SK-N-SH (cell line): Measurements from ENCODE around the gene GADL1. TPM values are rescaled to one million over a fixed set of nuclear protein-coding genes. Genes with fewer than 3 reads are reported as not detected.

Source experiments
- CTCF ChIA-PET: fragments of 300-600, 350-600 bp; formaldehyde crosslinking; extraction: SDS; loops from one replicate; lab custom pipeline; 2021; lab: Yijun Ruan, JAX
- POLR2A ChIA-PET: fragments of 350-600 bp; sonication (Branson Sonifier 250); formaldehyde crosslinking; extraction: SDS; loops from one replicate; lab custom pipeline; 2020; ENCODE audit warnings: antibody characterized with exemption, inconsistent platforms; lab: Yijun Ruan, JAX
- DNase-seq: peaks from one replicate; pipeline ENCODE4 v3.0.0; 2012
- H2AFZ ChIP-seq: fragments of 200-600 bp; sonication (generic); 2 replicates; pipeline ENCODE4 v1.8.1; 2016; ENCODE audit warnings: antibody characterized with exemption, mild to moderate bottlenecking, low read depth
- H3F3A ChIP-seq: fragments of 200-600 bp; sonication (generic); replicated peaks from 2 replicates; pipeline ENCODE3; 2016; ENCODE audit warnings: antibody characterized with exemption, mild to moderate bottlenecking; ENCODE audit not compliant: insufficient read depth
- H3K27ac ChIP-seq, 2 experiments: fragments of 200-500 bp in 1 of 2; fragments of 200-600 bp in 1 of 2; sonication (Bioruptor generic) in 1 of 2; sonication (generic), shearing (Covaris generic) in 1 of 2; 2 replicates each; pipeline versions ENCODE4 v1.5.1 to v1.6.1; 2014 to 2016; ENCODE audit warnings: low read depth in 2 of 2, inconsistent platforms in 1 of 2, low read length in 1 of 2, mild to moderate bottlenecking in 1 of 2, mixed read lengths in 1 of 2
- H3K27me3 ChIP-seq: fragments of 200-600 bp; sonication (generic), shearing (Covaris generic); 2 replicates; pipeline ENCODE4 v1.6.1; 2016; ENCODE audit warnings: mixed run types; ENCODE audit not compliant: insufficient read depth
- H3K36me3 ChIP-seq, 2 experiments: fragments of 200-500 bp in 1 of 2; fragments of 200-600 bp in 1 of 2; sonication (Bioruptor generic) in 1 of 2; sonication (generic) in 1 of 2; replicated peaks in 1 of 2; 2 replicates each; pipeline versions ENCODE3 to v1.5.1; 2014 to 2016; ENCODE audit warnings: low read length in 1 of 2, mild to moderate bottlenecking in 1 of 2; ENCODE audit not compliant: insufficient read depth in 2 of 2, control insufficient read depth in 1 of 2
- H3K4me1 ChIP-seq, 2 experiments: fragments of 200-500 bp in 1 of 2; fragments of 200-600 bp in 1 of 2; sonication (Bioruptor generic) in 1 of 2; sonication (generic), shearing (Covaris generic) in 1 of 2; 2 replicates each; pipeline versions ENCODE4 v1.5.1 to v1.6.1; 2014 to 2016; ENCODE audit warnings: low read depth in 1 of 2, low read length in 1 of 2, mixed run types in 1 of 2; ENCODE audit not compliant: insufficient read depth in 2 of 2, control insufficient read depth in 1 of 2
- H3K4me2 ChIP-seq: fragments of 200-600 bp; sonication (generic), shearing (Covaris generic); 2 replicates; pipeline ENCODE4 v1.6.1; 2017; ENCODE audit warnings: mixed run types
- H3K4me3 ChIP-seq, 2 experiments: fragments of 200-500 bp in 1 of 2; fragments of 200-600 bp in 1 of 2; sonication (Bioruptor generic) in 1 of 2; sonication (generic), shearing (Covaris generic) in 1 of 2; 2 replicates each; pipeline versions ENCODE4 v1.5.1 to v1.8.1; 2014 to 2016; ENCODE audit warnings: low read depth in 2 of 2, inconsistent platforms in 1 of 2, low read length in 1 of 2, mild to moderate bottlenecking in 1 of 2, mixed read lengths in 1 of 2, moderate library complexity in 1 of 2
- H3K79me2 ChIP-seq: fragments of 200-600 bp; sonication (generic); 2 replicates; pipeline ENCODE4 v1.8.1; 2017; ENCODE audit warnings: mild to moderate bottlenecking; ENCODE audit not compliant: insufficient read depth
- H3K9ac ChIP-seq: fragments of 200-600 bp; sonication (generic); 2 replicates; pipeline ENCODE4 v1.6.1; 2017; ENCODE audit warnings: mixed run types
- H3K9me2 ChIP-seq: fragments of 200-600 bp; sonication (generic); 2 replicates; pipeline ENCODE4 v1.6.1; 2017; ENCODE audit warnings: mixed run types
- H3K9me3 ChIP-seq: fragments of 200-600 bp; sonication (generic); 2 replicates; pipeline ENCODE4 v1.6.1; 2017; ENCODE audit warnings: mixed run types, mild to moderate bottlenecking, moderate library complexity
- H4K20me1 ChIP-seq: fragments of 200-600 bp; sonication (generic); 2 replicates; pipeline ENCODE4 v1.6.1; 2017; ENCODE audit warnings: mild to moderate bottlenecking, mixed run types; ENCODE audit not compliant: insufficient read depth
- EP300 ChIP-seq, 2 experiments: IDR thresholded peaks; 2 replicates each; pipeline versions ENCODE4 v1.4.0 to v1.6.1; 2012; ENCODE audit warnings: borderline replicate concordance in 1 of 2, low read depth in 1 of 2, low read length in 1 of 2
- EZH2phosphoT487 ChIP-seq: fragments of 200-600 bp; sonication (generic); IDR thresholded peaks from 2 replicates; pipeline ENCODE4 v1.6.1; 2017; ENCODE audit warnings: low read depth, mixed run types, mild to moderate bottlenecking, antibody characterized with exemption, moderate library complexity, borderline replicate concordance
- JUND ChIP-seq: IDR thresholded peaks from 2 replicates; pipeline ENCODE4 v1.4.0; 2012
- NFIC ChIP-seq: IDR thresholded peaks from 2 replicates; pipeline ENCODE4 v1.4.0; 2012; ENCODE audit warnings: borderline replicate concordance
- RAD21 ChIP-seq: IDR thresholded peaks from 2 replicates; pipeline ENCODE4 v1.6.1; 2012; ENCODE audit warnings: mild to moderate bottlenecking, low read length
- RCOR1 ChIP-seq: fragments of 150-350 bp; IDR thresholded peaks from 2 replicates; pipeline ENCODE4 v1.6.1; 2017; ENCODE audit warnings: antibody characterized with exemption, low read length
- RFX5 ChIP-seq: IDR thresholded peaks from 2 replicates; pipeline ENCODE4 v1.6.1; 2012; ENCODE audit warnings: mild to moderate bottlenecking, improper control_type of control experiment, low read length
- SMC3 ChIP-seq: IDR thresholded peaks from 2 replicates; pipeline ENCODE4 v1.6.1; 2012; ENCODE audit warnings: low read depth, low read length, improper control_type of control experiment
- TCF12 ChIP-seq: IDR thresholded peaks from 2 replicates; pipeline ENCODE4 v1.4.0; 2012
- TEAD4 ChIP-seq: IDR thresholded peaks from 2 replicates; pipeline ENCODE4 v1.4.0; 2012; ENCODE audit warnings: mild to moderate bottlenecking, borderline replicate concordance; ENCODE audit not compliant: insufficient read depth
- WGBS: methylation state at CpG from one replicate; pipeline ENCODE4 v1.1.6; 2017; ENCODE audit warnings: low lambda C conversion rate; 5-methylcytosine and 5-hydroxymethylcytosine counted together
- polyA plus RNA-seq, 3 experiments: library from polyadenylated mRNA; depleted of rRNA; stranded (reverse); fragments of >200 nt; gene quantifications; 2 replicates each; pipeline ENCODE4 v1.2.3, GENCODE V29; 2012
- TF ChIP-seq, protein P1 (sequence below): IDR thresholded peaks from 2 replicates; pipeline ENCODE4 v1.6.1; 2012; ENCODE audit warnings: mild to moderate bottlenecking, low read depth, low read length, moderate library complexity
- TF ChIP-seq, protein P2 (sequence below): IDR thresholded peaks from 2 replicates; pipeline ENCODE4; 2012
- TF ChIP-seq, protein P3 (sequence below): fragments of 200-600 bp; sonication (generic); IDR thresholded peaks from 2 replicates; pipeline ENCODE4 v1.6.1; 2017; ENCODE audit warnings: antibody characterized with exemption, mild to moderate bottlenecking, moderate library complexity
- TF ChIP-seq, protein P4 (sequence below): fragments of 150-350 bp; IDR thresholded peaks from 2 replicates; pipeline ENCODE4 v1.6.1; 2017; ENCODE audit warnings: antibody characterized with exemption, low read length, low read depth, borderline replicate concordance
- TF ChIP-seq, protein P5 (sequence below): fragments of 150-350 bp; IDR thresholded peaks from 2 replicates; pipeline ENCODE4 v1.6.1; 2016; ENCODE audit warnings: mild to moderate bottlenecking, low read depth, low read length

The GADL1 gene
- polyA plus RNA-seq, 1 of the 3 experiments (the other 2 are of a cell fraction), result not detected

DNA sequence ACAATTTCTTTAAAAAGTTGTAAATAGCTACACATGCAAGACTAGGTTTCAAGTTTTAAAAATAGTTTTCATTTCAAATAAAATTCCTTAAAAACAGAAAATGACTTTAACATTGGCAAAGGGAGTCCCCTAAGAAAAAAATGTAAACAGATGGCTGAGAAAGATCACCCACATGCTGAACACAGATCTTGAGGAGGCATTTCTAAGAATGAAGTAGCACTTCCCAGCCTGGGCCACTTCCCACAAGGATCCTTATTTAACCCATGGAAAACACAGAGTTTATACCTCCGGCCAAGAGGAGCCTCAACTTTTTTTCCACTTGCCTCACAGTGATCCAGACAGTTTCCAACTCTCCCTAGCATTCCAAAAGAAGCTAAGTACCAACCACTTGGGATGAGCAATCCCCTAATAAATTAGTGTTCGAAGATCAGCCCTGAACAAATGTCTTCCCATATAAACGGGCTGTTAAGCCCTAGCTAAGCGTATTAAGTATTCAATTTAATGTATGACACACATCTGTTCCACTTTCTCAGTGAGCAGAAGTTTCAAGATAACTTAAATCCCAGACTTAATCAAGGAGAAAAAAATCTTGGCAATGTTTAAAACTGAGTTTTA lies 61.4 kb downstream of the GADL1 start:
- DNase-seq, result no peak
- no peaks in the 10 kb centered on the region for H3K4me1 ChIP-seq
- ChIA-PET CTCF (no interaction called here), POLR2A (no interaction called here)
- no peaks in the 10 kb centered on the region for H3K27me3 ChIP-seq
- WGBS, result 41% methylated on average over 4 of the region's 4 CpGs
- H3K27ac ChIP-seq, result no peak overlapping the region
- TF ChIP-seq EP300 (IDR thresholded peaks at IDR 0.05; ENCODE audit: borderline replicate concordance in 1 of 2, low read depth in 1 of 2, low read length in 1 of 2), result no peak
- no peak for TF ChIP-seq NFIC
- no peak for TF ChIP-seq TEAD4
- TF ChIP-seq, protein P1, sequence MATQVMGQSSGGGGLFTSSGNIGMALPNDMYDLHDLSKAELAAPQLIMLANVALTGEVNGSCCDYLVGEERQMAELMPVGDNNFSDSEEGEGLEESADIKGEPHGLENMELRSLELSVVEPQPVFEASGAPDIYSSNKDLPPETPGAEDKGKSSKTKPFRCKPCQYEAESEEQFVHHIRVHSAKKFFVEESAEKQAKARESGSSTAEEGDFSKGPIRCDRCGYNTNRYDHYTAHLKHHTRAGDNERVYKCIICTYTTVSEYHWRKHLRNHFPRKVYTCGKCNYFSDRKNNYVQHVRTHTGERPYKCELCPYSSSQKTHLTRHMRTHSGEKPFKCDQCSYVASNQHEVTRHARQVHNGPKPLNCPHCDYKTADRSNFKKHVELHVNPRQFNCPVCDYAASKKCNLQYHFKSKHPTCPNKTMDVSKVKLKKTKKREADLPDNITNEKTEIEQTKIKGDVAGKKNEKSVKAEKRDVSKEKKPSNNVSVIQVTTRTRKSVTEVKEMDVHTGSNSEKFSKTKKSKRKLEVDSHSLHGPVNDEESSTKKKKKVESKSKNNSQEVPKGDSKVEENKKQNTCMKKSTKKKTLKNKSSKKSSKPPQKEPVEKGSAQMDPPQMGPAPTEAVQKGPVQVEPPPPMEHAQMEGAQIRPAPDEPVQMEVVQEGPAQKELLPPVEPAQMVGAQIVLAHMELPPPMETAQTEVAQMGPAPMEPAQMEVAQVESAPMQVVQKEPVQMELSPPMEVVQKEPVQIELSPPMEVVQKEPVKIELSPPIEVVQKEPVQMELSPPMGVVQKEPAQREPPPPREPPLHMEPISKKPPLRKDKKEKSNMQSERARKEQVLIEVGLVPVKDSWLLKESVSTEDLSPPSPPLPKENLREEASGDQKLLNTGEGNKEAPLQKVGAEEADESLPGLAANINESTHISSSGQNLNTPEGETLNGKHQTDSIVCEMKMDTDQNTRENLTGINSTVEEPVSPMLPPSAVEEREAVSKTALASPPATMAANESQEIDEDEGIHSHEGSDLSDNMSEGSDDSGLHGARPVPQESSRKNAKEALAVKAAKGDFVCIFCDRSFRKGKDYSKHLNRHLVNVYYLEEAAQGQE, result no peak
- TF ChIP-seq SMC3, result no peak
- TF ChIP-seq, protein P2, sequence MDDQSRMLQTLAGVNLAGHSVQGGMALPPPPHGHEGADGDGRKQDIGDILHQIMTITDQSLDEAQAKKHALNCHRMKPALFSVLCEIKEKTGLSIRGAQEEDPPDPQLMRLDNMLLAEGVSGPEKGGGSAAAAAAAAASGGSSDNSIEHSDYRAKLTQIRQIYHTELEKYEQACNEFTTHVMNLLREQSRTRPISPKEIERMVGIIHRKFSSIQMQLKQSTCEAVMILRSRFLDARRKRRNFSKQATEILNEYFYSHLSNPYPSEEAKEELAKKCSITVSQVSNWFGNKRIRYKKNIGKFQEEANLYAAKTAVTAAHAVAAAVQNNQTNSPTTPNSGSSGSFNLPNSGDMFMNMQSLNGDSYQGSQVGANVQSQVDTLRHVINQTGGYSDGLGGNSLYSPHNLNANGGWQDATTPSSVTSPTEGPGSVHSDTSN, result no peak
- TF ChIP-seq, protein P3, sequence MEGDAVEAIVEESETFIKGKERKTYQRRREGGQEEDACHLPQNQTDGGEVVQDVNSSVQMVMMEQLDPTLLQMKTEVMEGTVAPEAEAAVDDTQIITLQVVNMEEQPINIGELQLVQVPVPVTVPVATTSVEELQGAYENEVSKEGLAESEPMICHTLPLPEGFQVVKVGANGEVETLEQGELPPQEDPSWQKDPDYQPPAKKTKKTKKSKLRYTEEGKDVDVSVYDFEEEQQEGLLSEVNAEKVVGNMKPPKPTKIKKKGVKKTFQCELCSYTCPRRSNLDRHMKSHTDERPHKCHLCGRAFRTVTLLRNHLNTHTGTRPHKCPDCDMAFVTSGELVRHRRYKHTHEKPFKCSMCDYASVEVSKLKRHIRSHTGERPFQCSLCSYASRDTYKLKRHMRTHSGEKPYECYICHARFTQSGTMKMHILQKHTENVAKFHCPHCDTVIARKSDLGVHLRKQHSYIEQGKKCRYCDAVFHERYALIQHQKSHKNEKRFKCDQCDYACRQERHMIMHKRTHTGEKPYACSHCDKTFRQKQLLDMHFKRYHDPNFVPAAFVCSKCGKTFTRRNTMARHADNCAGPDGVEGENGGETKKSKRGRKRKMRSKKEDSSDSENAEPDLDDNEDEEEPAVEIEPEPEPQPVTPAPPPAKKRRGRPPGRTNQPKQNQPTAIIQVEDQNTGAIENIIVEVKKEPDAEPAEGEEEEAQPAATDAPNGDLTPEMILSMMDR, result no peak
- no peak for TF ChIP-seq RAD21
- no peak overlapping the region for H3K4me2 ChIP-seq
- H3K9me2 ChIP-seq, result no peaks in the 10 kb centered on the region
- H3K9ac ChIP-seq, result no peak overlapping the region
- H4K20me1 ChIP-seq, result no peaks in the 10 kb centered on the region
- no peak overlapping the region for H2AFZ ChIP-seq
- H3K36me3 ChIP-seq, result no peaks in the 10 kb centered on the region
- no peaks in the 10 kb centered on the region for H3K9me3 ChIP-seq
- no peak overlapping the region for H3K4me3 ChIP-seq
- H3F3A ChIP-seq, result no peaks in the 10 kb centered on the region
- H3K79me2 ChIP-seq, result no peaks in the 10 kb centered on the region

DNA sequence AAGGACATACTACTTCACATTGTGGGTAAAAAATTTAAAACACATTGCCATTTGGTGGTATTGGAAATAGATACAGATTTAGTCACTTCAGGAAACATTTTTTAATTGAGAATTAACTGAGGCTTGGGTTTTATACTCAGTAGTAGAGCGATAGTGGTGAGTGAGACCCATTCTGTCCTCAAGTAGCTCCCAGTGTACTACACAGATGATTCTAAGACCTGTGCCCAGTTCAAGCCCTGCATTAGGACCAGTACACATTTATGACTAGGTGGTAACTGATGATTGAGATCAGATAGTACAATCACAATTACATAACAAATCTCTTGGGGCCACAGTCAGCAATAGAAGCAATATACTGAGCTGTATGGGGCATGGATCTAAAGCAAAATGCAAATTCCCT lies 67.4 kb downstream of the GADL1 start:
- H3K4me1 ChIP-seq, result peaks cover 0 to 8% of the 10 kb centered on the region in 2 experiments; a peak in 1 of 4 replicates
- no peak overlapping the region for H3K4me3 ChIP-seq
- H3K9me3 ChIP-seq, result no peaks in the 10 kb centered on the region
- DNase-seq, result no peak
- WGBS, result 63% methylated on average over 1 of the region's 1 CpG
- H3K9ac ChIP-seq, result no peak overlapping the region
- TF ChIP-seq RFX5, result no peak
- TF ChIP-seq, protein P4, sequence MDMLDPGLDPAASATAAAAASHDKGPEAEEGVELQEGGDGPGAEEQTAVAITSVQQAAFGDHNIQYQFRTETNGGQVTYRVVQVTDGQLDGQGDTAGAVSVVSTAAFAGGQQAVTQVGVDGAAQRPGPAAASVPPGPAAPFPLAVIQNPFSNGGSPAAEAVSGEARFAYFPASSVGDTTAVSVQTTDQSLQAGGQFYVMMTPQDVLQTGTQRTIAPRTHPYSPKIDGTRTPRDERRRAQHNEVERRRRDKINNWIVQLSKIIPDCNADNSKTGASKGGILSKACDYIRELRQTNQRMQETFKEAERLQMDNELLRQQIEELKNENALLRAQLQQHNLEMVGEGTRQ, result no peak
- TF ChIP-seq JUND, result no peak
- TF ChIP-seq, protein P5, sequence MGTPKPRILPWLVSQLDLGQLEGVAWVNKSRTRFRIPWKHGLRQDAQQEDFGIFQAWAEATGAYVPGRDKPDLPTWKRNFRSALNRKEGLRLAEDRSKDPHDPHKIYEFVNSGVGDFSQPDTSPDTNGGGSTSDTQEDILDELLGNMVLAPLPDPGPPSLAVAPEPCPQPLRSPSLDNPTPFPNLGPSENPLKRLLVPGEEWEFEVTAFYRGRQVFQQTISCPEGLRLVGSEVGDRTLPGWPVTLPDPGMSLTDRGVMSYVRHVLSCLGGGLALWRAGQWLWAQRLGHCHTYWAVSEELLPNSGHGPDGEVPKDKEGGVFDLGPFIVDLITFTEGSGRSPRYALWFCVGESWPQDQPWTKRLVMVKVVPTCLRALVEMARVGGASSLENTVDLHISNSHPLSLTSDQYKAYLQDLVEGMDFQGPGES, result no peak
- no peak for TF ChIP-seq TCF12
- no peak for TF ChIP-seq RCOR1
- TF ChIP-seq EZH2phosphoT487, result no peak
- H3F3A ChIP-seq, result no peaks in the 10 kb centered on the region
- H3K27ac ChIP-seq, result no peak overlapping the region
- H3K4me2 ChIP-seq, result no peak overlapping the region
- no peaks in the 10 kb centered on the region for H3K27me3 ChIP-seq
- H3K79me2 ChIP-seq, result no peaks in the 10 kb centered on the region
- POLR2A ChIA-PET, result no interaction called here
- H4K20me1 ChIP-seq, result no peaks in the 10 kb centered on the region
- H2AFZ ChIP-seq, result no peak overlapping the region
- CTCF ChIA-PET, result no interaction called here
- H3K9me2 ChIP-seq, result peaks cover 2% of the 10 kb centered on the region; the same call in 1 of the 2 replicates
- no peaks in the 10 kb centered on the region for H3K36me3 ChIP-seq
